ENCODE results near the gene B3GAT1. TPM values are rescaled to one million over a fixed set of nuclear protein-coding genes. Genes with fewer than 3 reads are reported as not detected.

B3GAT1 gene
- total and polyA plus RNA-seq, 2 experiments from 2014 or later, result 4.8 to 28.3 TPM

DNA sequence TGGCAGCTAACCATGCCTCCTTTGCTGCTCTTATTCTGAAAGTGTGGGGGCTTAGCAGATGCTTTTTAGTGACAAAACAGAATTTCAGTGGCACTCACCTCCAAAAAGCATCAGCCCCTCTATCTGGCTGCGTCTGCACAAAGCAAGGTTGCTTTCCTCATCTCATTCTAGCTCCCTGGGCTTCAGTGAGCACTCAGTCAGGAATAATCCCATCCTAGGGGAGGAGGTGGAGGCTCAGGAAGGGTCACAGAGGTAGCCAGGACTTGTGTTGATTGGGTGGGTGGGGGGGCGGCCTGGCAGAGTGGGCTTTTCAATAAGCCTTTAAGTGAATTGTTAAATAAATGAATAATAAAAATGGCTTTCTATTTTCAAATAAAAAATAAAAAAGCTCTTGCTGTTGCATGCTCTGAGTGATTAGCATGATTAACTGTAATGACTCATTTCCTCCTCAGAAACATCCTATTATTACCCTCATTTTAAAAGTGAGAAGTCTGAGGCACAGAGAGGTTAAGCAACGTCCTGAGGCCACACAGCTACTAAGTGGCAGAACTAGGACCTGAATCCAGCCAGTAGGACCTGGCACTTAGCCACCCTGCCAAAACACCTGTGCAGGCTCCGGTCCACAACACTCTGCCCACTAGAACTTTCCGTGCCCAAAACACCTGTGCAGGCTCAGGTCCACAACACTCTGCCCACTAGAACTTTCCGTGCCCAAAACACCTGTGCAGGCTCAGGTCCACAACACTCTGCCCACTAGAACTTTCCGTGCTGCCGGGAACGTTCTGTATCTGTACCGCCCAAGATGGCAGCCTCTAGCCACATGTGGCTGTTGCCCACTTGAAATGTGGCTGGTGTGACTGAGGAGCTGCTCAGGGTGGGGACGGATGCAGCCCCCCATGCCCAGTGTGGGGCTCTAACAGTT, 5.5 kb downstream of the B3GAT1 start:
- ATAC-seq (no peak), DNase-seq (ENCODE audit: low spot score) (no peak)
- H3K79me2 ChIP-seq (replicated peaks; ENCODE audit: insufficient read depth), result peaks cover 43% of the 10 kb centered on the region
- H3K4me1 ChIP-seq (ENCODE audit: insufficient read depth), result peaks cover 13% of the 10 kb centered on the region
- H3K4me3 ChIP-seq, result no peak overlapping the region
- TF ChIP-seq CREB1 (CRISPR knock-in tag; IDR thresholded peaks at IDR 0.05; ENCODE audit: low read depth) (no peak), EZH2phosphoT487 (IDR thresholded peaks at IDR 0.05; ENCODE audit: unreplicated experiment) (no peak), EZH2 (IDR thresholded peaks at IDR 0.05; ENCODE audit: low read depth, unreplicated experiment) (no peak), STAT1 (IDR thresholded peaks at IDR 0.05; ENCODE audit: unreplicated experiment) (no peak), POLR2AphosphoS5 (IDR thresholded peaks at IDR 0.05; ENCODE audit: low read depth) (no peak), ZNF114 (CRISPR knock-in tag; IDR thresholded peaks at IDR 0.05) (no peak), ZNF331 (CRISPR knock-in tag; IDR thresholded peaks at IDR 0.05; ENCODE audit: low read depth) (no peak), NANOG (IDR thresholded peaks at IDR 0.05; ENCODE audit: borderline replicate concordance) (no peak), JUNB (IDR thresholded peaks at IDR 0.05; ENCODE audit: unreplicated experiment) (no peak)
- TF ChIP-seq, protein P1, sequence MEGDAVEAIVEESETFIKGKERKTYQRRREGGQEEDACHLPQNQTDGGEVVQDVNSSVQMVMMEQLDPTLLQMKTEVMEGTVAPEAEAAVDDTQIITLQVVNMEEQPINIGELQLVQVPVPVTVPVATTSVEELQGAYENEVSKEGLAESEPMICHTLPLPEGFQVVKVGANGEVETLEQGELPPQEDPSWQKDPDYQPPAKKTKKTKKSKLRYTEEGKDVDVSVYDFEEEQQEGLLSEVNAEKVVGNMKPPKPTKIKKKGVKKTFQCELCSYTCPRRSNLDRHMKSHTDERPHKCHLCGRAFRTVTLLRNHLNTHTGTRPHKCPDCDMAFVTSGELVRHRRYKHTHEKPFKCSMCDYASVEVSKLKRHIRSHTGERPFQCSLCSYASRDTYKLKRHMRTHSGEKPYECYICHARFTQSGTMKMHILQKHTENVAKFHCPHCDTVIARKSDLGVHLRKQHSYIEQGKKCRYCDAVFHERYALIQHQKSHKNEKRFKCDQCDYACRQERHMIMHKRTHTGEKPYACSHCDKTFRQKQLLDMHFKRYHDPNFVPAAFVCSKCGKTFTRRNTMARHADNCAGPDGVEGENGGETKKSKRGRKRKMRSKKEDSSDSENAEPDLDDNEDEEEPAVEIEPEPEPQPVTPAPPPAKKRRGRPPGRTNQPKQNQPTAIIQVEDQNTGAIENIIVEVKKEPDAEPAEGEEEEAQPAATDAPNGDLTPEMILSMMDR (conservative IDR thresholded peaks at IDR 0.05; ENCODE audit: low read depth in 2 of 2), result no peak
- TF ChIP-seq, protein P2, sequence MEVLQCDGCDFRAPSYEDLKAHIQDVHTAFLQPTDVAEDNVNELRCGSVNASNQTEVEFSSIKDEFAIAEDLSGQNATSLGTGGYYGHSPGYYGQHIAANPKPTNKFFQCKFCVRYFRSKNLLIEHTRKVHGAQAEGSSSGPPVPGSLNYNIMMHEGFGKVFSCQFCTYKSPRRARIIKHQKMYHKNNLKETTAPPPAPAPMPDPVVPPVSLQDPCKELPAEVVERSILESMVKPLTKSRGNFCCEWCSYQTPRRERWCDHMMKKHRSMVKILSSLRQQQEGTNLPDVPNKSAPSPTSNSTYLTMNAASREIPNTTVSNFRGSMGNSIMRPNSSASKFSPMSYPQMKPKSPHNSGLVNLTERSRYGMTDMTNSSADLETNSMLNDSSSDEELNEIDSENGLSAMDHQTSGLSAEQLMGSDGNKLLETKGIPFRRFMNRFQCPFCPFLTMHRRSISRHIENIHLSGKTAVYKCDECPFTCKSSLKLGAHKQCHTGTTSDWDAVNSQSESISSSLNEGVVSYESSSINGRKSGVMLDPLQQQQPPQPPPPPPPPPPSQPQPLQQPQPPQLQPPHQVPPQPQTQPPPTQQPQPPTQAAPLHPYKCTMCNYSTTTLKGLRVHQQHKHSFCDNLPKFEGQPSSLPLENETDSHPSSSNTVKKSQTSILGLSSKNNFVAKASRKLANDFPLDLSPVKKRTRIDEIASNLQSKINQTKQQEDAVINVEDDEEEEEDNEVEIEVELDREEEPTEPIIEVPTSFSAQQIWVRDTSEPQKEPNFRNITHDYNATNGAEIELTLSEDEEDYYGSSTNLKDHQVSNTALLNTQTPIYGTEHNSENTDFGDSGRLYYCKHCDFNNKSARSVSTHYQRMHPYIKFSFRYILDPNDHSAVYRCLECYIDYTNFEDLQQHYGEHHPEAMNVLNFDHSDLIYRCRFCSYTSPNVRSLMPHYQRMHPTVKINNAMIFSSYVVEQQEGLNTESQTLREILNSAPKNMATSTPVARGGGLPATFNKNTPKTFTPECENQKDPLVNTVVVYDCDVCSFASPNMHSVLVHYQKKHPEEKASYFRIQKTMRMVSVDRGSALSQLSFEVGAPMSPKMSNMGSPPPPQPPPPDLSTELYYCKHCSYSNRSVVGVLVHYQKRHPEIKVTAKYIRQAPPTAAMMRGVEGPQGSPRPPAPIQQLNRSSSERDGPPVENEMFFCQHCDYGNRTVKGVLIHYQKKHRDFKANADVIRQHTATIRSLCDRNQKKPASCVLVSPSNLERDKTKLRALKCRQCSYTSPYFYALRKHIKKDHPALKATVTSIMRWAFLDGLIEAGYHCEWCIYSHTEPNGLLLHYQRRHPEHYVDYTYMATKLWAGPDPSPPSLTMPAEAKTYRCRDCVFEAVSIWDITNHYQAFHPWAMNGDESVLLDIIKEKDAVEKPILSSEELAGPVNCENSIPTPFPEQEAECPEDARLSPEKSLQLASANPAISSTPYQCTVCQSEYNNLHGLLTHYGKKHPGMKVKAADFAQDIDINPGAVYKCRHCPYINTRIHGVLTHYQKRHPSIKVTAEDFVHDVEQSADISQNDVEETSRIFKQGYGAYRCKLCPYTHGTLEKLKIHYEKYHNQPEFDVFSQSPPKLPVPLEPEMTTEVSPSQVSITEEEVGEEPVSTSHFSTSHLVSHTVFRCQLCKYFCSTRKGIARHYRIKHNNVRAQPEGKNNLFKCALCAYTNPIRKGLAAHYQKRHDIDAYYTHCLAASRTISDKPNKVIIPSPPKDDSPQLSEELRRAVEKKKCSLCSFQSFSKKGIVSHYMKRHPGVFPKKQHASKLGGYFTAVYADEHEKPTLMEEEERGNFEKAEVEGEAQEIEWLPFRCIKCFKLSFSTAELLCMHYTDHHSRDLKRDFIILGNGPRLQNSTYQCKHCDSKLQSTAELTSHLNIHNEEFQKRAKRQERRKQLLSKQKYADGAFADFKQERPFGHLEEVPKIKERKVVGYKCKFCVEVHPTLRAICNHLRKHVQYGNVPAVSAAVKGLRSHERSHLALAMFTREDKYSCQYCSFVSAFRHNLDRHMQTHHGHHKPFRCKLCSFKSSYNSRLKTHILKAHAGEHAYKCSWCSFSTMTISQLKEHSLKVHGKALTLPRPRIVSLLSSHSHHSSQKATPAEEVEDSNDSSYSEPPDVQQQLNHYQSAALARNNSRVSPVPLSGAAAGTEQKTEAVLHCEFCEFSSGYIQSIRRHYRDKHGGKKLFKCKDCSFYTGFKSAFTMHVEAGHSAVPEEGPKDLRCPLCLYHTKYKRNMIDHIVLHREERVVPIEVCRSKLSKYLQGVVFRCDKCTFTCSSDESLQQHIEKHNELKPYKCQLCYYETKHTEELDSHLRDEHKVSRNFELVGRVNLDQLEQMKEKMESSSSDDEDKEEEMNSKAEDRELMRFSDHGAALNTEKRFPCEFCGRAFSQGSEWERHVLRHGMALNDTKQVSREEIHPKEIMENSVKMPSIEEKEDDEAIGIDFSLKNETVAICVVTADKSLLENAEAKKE (CRISPR knock-in tag; IDR thresholded peaks at IDR 0.05), result no peak
- TF ChIP-seq, protein P3, sequence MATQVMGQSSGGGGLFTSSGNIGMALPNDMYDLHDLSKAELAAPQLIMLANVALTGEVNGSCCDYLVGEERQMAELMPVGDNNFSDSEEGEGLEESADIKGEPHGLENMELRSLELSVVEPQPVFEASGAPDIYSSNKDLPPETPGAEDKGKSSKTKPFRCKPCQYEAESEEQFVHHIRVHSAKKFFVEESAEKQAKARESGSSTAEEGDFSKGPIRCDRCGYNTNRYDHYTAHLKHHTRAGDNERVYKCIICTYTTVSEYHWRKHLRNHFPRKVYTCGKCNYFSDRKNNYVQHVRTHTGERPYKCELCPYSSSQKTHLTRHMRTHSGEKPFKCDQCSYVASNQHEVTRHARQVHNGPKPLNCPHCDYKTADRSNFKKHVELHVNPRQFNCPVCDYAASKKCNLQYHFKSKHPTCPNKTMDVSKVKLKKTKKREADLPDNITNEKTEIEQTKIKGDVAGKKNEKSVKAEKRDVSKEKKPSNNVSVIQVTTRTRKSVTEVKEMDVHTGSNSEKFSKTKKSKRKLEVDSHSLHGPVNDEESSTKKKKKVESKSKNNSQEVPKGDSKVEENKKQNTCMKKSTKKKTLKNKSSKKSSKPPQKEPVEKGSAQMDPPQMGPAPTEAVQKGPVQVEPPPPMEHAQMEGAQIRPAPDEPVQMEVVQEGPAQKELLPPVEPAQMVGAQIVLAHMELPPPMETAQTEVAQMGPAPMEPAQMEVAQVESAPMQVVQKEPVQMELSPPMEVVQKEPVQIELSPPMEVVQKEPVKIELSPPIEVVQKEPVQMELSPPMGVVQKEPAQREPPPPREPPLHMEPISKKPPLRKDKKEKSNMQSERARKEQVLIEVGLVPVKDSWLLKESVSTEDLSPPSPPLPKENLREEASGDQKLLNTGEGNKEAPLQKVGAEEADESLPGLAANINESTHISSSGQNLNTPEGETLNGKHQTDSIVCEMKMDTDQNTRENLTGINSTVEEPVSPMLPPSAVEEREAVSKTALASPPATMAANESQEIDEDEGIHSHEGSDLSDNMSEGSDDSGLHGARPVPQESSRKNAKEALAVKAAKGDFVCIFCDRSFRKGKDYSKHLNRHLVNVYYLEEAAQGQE (IDR thresholded peaks at IDR 0.05; ENCODE audit: unreplicated experiment), result no peak
- TF ChIP-seq, protein P4, sequence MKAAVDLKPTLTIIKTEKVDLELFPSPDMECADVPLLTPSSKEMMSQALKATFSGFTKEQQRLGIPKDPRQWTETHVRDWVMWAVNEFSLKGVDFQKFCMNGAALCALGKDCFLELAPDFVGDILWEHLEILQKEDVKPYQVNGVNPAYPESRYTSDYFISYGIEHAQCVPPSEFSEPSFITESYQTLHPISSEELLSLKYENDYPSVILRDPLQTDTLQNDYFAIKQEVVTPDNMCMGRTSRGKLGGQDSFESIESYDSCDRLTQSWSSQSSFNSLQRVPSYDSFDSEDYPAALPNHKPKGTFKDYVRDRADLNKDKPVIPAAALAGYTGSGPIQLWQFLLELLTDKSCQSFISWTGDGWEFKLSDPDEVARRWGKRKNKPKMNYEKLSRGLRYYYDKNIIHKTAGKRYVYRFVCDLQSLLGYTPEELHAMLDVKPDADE (IDR thresholded peaks at IDR 0.05), result no peak
- H4K20me1 ChIP-seq (replicated peaks; ENCODE audit: insufficient read depth), result peaks cover 4% of the 10 kb centered on the region
- no peak overlapping the region for H3K4me2 ChIP-seq
- H2AFZ ChIP-seq, result no peak overlapping the region
- Mint-ChIP-seq H3K27ac (no peak overlapping the region), H3K36me3 (ENCODE audit: low read depth) (peaks cover 9% of the 10 kb centered on the region; the same call in 2 of the 3 replicates), H3K9me3 (no peaks in the 10 kb centered on the region), H3K27me3 (ENCODE audit: insufficient read depth, low read depth, poor library complexity) (peaks cover 12% of the 10 kb centered on the region), H3K4me1 (peaks cover 37% of the 10 kb centered on the region), H3K4me3 (no peak overlapping the region)
- no peaks in the 10 kb centered on the region for H3K9me2 ChIP-seq (ENCODE audit: insufficient read depth)
- H3F3A ChIP-seq (replicated peaks; ENCODE audit: low read depth), result no peaks in the 10 kb centered on the region
- H3K27ac ChIP-seq (ENCODE audit: low read depth), result no peak overlapping the region
- H3K36me3 ChIP-seq (ENCODE audit: insufficient read depth), result no peaks in the 10 kb centered on the region
- H3K27me3 ChIP-seq (ENCODE audit: insufficient read depth), result peaks cover 11% of the 10 kb centered on the region
